ENCODE results near the gene HTR7. TPM values are rescaled to one million over a fixed set of nuclear protein-coding genes. Genes with fewer than 3 reads are reported as not detected.

Gene HTR7
- total RNA-seq, 4 donors from 2014 or later = 0.29 to 1.5 (median 0.68) TPM

DNA sequence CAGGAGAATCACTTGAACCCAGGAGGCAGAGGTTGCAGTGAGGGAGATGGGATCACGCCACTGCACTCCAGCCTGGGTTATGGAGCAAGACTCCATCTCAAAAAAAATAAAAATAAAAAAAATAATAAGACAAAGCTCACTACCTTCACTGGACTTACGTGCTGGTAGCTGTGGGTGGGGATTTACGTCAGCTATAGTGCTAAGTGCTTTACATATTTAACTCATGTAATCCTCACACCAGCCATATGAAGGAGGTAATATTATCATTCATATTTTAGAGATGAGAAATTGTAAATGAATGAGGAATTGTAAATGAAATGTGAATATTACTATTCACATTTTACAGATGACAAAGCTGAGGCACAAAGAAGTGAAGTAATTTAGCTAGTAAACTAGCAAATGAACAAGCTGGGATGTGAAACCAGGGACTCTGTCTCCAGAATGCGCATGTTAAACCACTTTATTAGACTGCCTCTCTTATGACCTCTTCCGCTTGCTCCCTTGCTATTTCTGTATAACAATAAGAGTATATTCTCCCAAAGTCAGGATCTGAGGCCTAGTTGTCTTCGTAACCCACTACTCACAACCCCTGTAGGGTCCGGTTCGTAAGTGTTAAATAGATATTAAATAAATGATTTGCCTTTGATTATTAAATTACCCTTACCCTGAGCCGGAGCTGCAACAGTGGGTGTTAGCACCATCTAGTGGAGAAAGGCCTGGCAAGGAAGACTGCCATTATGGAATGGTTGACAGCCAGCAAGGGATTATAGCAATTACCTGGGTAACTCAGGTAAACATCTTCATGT lies 70.2 kb downstream of the HTR7 start:
- TF ChIP-seq, protein P1, sequence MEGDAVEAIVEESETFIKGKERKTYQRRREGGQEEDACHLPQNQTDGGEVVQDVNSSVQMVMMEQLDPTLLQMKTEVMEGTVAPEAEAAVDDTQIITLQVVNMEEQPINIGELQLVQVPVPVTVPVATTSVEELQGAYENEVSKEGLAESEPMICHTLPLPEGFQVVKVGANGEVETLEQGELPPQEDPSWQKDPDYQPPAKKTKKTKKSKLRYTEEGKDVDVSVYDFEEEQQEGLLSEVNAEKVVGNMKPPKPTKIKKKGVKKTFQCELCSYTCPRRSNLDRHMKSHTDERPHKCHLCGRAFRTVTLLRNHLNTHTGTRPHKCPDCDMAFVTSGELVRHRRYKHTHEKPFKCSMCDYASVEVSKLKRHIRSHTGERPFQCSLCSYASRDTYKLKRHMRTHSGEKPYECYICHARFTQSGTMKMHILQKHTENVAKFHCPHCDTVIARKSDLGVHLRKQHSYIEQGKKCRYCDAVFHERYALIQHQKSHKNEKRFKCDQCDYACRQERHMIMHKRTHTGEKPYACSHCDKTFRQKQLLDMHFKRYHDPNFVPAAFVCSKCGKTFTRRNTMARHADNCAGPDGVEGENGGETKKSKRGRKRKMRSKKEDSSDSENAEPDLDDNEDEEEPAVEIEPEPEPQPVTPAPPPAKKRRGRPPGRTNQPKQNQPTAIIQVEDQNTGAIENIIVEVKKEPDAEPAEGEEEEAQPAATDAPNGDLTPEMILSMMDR (IDR thresholded peaks at IDR 0.05) = peak in 3 of 4 experiments; percentile 12 to 29 (median 26)
- no peak for TF ChIP-seq POLR2A (IDR thresholded peaks at IDR 0.05)
- Histone ChIP-seq H3K4me1 (no peaks in the 10 kb centered on the region), H3K27me3 (no peaks in the 10 kb centered on the region), H3K36me3 (no peaks in the 10 kb centered on the region), H3K4me3 (no peak overlapping the region), H3K27ac (no peak overlapping the region), H3K9me3 (no peaks in the 10 kb centered on the region)
- intact Hi-C loops (cut with DNase I; ENCODE audit: low total_unique reads) = no loop called here
- no peak for DNase-seq

DNA sequence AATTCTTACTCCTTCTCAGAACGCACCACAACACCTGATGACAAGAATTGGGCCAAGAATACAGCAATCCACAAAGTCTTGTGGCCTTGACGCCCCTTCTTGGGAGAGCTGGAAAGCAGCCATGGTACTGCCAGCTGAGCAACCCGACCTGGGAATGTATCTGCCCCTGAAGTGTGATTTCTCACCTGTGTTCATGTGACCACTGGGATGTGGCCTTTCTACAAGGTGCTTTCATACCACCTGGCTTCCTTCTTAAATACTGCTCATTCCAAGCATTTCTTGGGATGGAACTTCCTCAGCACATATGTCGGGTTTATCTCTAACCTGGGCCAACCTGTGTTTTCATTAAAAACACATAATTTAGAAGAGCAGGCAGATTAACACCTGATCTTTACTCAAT lies 72.1 kb downstream of the HTR7 start:
- Histone ChIP-seq H3K27me3 (no peaks in the 10 kb centered on the region), H3K36me3 (no peaks in the 10 kb centered on the region), H3K9me3 (no peaks in the 10 kb centered on the region), H3K27ac (no peak overlapping the region), H3K4me1 (no peaks in the 10 kb centered on the region), H3K4me3 (no peak overlapping the region)
- DNase-seq = no peak
- intact Hi-C loops (cut with DNase I; ENCODE audit: low total_unique reads) = no loop called here
- TF ChIP-seq, protein P1 (IDR thresholded peaks at IDR 0.05) = no peak
- no peak for TF ChIP-seq POLR2A (IDR thresholded peaks at IDR 0.05)

DNA sequence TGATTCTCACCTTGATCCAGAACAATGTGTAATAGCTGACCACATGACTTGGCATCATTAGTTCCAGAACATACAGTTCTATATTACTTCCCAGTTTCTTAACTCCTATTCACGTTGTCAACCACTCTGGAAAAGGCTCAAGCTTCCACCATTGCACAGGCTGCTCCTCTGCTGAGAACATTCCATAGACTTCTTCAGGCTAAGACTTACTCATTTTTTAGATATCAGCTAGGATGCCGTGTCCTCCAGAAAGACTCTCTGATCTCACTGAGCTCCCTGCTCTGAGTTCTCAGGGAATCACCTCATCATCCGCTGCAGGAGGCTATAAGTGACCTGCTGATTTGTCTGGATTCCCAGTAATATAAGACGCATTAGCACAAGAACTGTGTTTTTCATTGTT lies 73.1 kb downstream of the HTR7 start:
- intact Hi-C loops (cut with DNase I; ENCODE audit: low total_unique reads) = no loop called here

DNA sequence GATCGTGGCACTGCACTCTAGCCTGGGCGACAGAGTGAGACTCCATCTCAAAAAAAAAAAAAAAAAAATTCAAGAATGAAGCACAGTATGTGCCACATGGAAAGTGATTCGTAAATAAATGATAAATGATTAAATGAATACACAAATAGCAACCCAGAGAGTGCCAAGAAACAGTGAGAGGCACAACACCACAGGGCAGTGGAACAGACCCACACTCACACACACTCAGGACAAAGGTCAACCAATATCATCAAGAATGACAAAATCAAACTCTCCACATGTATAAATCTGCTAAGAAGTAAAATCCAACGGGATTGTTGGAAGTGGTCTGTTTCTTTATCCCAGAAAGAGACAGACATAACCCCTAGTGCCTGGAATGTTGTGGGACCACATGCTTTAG lies 77.4 kb downstream of the HTR7 start:
- intact Hi-C loops (cut with DNase I; ENCODE audit: low total_unique reads) = no loop called here
- H3K4me1 ChIP-seq = no peaks in the 10 kb centered on the region
- no peaks in the 10 kb centered on the region for H3K9me3 ChIP-seq
- no peaks in the 10 kb centered on the region for H3K27me3 ChIP-seq
- no peak overlapping the region for H3K4me3 ChIP-seq
- H3K27ac ChIP-seq = no peak overlapping the region
- no peak for DNase-seq
- no peaks in the 10 kb centered on the region for H3K36me3 ChIP-seq
- TF ChIP-seq, protein P1 (IDR thresholded peaks at IDR 0.05) = no peak
- no peak for TF ChIP-seq POLR2A (IDR thresholded peaks at IDR 0.05)

More for the DNA sequence above, 73.1 kb downstream of the HTR7 start:
- Histone ChIP-seq H3K9me3 (no peaks in the 10 kb centered on the region), H3K4me1 (no peaks in the 10 kb centered on the region), H3K27me3 (no peaks in the 10 kb centered on the region), H3K4me3 (no peak overlapping the region), H3K27ac (no peak overlapping the region), H3K36me3 (no peaks in the 10 kb centered on the region)
- TF ChIP-seq, protein P1 (IDR thresholded peaks at IDR 0.05) = no peak
- TF ChIP-seq POLR2A (IDR thresholded peaks at IDR 0.05) = no peak
- no peak for DNase-seq

DNA sequence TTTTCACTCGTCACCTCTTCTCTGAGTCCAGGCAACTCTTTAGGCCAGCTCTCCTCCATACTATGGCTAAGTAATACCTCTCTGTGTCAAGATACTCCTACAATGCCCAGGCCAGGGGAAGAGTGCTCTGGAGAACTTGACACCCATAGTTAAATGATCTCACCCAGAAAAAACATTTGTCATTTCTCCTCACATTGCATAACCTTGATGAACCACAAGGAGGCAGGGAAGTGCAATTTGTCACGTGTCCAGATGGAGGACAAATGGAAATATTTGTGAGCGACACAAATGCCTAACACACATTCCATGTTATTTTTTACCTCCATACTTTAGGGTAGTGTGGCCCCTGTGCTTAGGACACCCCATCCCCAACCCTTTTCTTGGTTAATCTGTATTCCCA lies 78.3 kb downstream of the HTR7 start:
- intact Hi-C loops (cut with DNase I; ENCODE audit: low total_unique reads) = no loop called here
- H3K9me3 ChIP-seq = no peaks in the 10 kb centered on the region
- TF ChIP-seq, protein P1 (IDR thresholded peaks at IDR 0.05) = no peak
- no peak for TF ChIP-seq POLR2A (IDR thresholded peaks at IDR 0.05)
- H3K36me3 ChIP-seq = no peaks in the 10 kb centered on the region
- no peaks in the 10 kb centered on the region for H3K27me3 ChIP-seq
- DNase-seq = no peak
- H3K27ac ChIP-seq = no peak overlapping the region
- H3K4me3 ChIP-seq = no peak overlapping the region
- no peaks in the 10 kb centered on the region for H3K4me1 ChIP-seq

All from uterus (tissue), 4 donors.